Measurements from ENCODE around the gene QSOX1.
"Not testable (repeated sequence)": the region's sequence is repeated elsewhere in the genome, so short reads cannot be mapped to it uniquely, and the experiment has no call there.

QSOX1 gene

DNA sequence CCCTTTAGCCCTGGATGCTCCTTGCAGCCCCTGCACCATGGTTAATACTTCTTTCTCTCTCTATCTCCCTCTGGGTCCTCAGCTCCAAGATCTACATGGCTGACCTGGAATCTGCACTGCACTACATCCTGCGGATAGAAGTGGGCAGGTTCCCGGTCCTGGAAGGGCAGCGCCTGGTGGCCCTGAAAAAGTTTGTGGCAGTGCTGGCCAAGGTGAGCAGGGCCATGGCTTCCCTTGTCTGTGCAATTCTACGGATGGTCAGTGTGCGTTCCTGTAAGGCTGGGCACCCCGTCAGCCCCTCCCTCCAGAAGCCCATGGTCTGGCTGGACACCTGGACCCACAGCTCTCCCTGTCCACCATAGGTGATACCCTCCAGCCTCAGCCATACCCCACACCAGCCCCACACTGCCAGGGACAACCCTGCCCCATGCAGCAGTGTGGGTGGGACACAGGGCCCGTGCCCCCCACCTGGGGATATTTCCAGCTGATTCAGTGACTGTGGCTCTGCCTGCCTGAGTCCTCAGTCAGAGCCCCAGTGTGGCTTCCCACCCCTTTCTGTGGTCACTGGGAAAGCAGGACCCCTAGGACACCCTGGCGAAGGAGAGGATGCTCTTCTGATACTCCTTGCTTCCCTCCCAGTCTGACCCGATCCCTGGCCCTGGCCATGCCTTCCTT, 31.4 kb downstream of the QSOX1 start:
- DNase-seq (ENCODE audit: extremely low read depth in 1 of 2, low read depth in 1 of 2) = no peak

DNA sequence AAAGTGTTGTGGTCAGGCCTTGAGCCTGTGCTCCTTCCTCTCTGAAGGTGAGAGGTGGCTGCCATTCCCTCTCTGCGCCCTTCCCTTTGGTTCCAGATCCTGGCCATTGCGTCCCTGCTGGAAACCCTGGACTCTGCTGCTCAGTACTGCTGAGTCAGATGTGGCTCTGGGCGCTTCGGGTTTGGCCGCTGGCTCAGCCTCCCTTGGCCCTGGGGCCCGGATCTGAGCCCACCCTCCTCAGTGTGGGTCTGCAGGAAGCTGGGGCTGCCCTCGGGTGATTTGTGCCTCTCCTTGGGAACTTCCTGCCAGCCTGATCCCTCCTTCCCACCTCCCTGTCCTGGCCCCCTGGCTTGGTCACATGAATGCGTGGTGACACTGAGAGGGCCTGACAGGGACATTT, 32.2 kb downstream of the QSOX1 start:
- DNase-seq (ENCODE audit: extremely low read depth in 1 of 2, low read depth in 1 of 2) = no peak

DNA sequence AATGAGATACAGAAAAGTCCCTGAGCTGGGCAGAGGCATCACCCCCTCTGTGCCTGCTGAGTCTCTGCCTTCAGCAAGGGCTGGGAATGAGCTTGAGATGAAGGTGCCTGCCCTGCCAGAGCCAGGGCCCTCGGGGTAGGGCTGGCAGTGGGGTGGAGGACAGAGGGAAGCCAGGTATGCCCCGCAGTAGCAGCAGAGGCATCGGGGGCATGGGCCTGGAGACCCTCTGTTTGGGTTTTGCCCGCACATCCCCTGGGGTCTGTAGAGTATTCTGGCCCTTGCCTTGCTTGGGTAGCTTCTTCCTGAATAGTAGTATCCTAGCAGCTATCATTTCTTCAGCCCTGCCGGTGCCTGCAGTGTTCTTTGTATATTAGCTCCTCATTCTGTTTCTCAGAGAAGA, 33.0 kb downstream of the QSOX1 start:
- DNase-seq (ENCODE audit: extremely low read depth in 1 of 2, low read depth in 1 of 2) = no peak

DNA sequence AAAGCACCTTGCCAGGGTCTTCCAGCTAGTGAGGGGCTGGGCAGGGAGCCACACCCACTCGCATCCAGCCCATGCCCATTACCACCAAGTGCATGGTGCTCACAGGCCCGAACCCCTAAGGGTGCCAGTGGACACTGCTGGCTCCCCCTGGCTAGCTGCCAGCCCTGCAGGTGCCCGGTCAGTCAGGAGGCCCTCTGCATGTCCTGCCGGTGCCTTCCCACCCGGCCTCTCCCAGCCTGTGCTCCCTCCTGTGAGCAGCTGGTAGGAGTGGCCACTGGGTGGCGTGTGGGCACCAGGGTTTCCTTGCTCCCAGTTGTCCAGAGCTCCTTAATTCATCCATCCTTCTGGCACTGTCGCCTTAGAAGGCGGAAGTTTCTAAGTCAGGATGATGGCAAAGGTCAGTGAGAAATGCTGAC, 33.4 kb downstream of the QSOX1 start:
- no peak for DNase-seq (ENCODE audit: extremely low read depth in 1 of 2, low read depth in 1 of 2)

DNA sequence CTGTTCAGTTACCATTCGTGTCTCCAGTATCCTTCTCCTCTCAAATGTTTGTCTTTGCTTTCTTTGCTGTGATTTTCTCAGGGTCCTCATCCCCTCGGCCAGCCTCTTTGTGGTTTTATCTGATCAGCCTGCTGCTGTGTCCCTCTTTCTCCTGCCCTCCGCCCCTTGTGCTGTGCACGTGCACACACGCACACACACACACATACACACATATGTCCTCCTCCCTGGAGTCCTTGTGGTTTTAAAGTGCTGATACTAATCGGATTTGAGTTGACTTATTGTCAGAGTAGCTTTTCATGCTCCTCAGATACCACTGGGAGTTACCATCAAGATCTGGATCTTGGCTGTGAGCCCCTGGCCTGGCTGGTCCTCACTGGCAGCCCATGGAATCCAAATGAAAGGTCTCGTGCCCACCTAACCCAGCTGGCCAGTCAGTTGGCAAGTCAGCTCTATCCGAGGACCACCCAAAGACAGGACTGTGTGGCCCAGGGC, 34.1 kb downstream of the QSOX1 start:
- DNase-seq (ENCODE audit: extremely low read depth in 1 of 2, low read depth in 1 of 2) = no peak

DNA sequence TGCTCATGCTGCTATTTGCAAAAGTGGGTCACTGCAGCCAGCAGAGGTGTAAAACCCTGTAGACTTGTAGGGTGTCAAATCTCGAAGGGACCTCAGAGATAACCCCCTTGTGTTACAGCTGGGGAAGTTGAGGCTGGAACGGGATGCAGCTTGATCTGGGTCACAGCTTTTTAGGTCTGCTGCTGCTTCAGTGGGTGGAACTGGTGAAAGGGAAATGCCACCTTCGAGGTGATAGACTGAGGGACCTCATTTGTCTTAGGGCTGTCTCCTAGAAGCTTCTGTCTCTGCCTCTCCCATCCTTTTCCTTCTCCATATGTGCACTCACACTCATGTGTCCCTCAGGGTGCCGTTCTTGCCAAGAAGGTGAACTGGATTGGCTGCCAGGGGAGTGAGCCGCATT, 35.4 kb downstream of the QSOX1 start:
- no peak for DNase-seq (ENCODE audit: extremely low read depth in 1 of 2, low read depth in 1 of 2)

DNA sequence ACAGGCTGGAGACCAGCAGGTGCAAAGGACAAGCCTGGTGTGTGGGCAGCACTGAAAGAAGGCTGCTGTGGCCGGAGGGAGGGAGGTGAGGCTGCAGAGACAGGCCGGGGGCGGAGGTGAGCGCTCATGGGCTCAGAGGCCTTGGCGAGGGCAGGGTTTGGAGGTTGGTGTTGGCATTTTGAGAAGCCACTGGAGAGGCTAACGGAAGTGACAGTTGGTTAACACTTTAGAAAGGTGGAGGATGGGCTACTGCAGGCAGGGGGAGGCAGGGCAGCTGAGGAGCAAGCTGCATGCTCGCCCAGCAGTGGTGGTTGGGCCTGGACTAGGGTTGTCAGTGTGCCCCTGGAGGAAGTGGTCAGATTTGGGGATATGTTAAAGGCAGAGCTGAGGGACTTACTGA, 37.5 kb downstream of the QSOX1 start:
- DNase-seq (ENCODE audit: extremely low read depth in 1 of 2, low read depth in 1 of 2) = no peak

DNA sequence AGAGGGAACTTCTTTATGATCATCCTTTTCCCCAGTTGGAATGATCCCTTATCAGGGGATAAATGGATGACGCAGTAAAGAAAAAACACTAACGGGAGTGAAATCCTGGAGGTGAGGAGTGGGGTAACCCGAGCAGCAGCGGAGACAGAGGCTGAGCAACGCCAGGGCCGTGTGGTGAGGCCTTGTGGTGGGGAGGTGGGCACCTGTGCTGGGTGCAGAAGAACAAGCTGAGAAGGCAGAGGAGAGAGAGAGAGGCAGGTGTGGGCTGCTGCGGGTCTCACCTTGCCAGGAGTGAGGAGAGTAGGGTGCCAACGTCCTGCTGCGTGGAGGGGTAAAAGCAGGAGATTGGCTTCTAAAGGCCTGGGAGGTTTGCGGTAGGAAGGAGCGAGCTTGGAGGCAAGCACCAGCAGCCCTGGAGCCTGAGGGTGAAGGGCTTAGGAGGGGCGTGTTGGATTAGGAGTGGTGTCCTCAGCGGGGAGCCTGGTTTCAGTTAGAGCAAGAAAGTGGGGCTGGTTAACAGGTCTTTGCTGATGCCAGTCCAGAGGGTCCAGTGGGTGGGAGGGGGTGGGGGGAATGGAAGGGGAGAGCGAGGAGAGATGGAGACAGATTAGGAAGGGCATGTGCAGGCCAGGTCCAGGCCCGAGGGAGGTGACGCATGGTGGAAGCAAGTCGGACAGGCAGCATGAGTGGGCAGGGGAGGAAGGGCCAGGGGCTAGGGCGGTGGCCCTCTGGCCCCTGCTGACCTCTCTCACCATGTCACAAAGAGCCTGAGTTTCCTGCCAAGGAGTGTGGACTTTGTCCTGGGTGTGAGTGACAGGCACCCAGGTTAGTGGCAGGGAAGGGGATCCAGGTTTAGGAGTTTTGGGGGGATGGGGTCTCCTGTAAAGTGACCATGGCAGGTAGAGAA, 38.7 kb downstream of the QSOX1 start:
- no peak for DNase-seq (ENCODE audit: extremely low read depth in 1 of 2, low read depth in 1 of 2)

DNA sequence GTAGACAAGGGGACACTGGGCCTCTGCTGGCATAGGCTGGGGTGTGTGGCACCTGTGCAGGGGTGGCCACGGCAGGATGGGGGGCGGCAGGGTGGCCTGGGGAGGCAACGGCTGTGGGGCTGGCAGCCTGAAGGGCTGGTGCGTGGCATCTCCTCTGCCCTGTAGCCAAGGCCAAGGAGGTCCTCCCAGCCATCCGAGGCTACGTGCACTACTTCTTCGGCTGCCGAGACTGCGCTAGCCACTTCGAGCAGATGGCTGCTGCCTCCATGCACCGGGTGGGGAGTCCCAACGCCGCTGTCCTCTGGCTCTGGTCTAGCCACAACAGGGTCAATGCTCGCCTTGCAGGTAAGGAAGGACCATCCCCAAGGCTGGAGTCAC, 39.4 kb downstream of the QSOX1 start:
- no peak for DNase-seq (ENCODE audit: extremely low read depth in 1 of 2, low read depth in 1 of 2)

DNA sequence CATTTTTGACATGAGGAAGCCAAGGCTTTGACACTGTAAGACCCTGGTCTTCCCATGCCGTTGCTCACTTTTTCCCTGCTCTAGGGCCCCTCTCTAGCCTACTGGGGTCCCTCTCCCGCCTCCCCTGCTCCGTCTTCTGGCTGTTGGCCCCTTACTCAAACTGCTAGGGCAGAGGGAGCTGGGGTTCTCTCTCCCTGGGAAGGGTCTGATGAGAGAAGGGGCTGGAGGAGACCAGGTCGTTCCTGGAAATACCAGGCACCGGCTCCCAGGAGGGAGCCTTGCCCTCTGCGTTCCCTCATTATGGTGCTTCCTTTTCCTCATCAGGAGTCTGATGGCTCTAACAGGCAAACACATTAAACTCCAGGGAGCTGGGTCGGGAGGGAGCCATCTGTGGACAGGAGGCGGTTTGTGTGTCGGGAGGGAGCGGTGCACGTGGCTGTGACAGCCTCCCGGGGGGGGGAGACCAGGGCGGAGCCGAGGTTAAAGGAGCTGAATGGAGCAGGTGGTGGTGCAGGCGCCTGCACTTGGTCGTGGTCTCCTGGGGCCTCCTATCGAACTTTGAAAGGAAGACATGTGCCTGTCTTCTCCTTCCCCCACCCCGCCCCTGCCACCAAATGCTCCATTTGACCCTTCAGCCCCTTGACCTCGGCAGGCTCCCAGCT, 40.0 kb downstream of the QSOX1 start:
- no peak for DNase-seq (ENCODE audit: extremely low read depth in 1 of 2, low read depth in 1 of 2)

DNA sequence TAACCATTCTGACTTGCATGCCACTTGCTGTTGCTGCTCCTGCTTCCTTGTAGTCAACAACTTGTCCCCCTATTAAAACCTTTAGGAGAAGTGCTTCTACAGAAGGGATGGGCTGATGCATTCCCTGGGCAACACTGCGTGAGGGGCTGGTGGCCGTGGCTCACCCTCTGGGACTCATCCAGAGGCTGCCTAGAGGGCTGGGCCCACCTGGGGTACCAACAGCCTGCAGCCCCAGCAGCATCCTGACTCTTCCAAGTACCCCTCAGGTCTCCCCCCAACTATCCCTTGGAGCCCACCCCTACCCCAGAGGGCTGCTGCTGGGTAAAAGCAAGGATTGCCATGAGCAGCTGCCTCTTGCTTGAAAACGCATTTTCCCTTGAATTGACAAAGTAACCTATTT, 40.7 kb downstream of the QSOX1 start:
- no peak for DNase-seq (ENCODE audit: extremely low read depth in 1 of 2, low read depth in 1 of 2)

DNA sequence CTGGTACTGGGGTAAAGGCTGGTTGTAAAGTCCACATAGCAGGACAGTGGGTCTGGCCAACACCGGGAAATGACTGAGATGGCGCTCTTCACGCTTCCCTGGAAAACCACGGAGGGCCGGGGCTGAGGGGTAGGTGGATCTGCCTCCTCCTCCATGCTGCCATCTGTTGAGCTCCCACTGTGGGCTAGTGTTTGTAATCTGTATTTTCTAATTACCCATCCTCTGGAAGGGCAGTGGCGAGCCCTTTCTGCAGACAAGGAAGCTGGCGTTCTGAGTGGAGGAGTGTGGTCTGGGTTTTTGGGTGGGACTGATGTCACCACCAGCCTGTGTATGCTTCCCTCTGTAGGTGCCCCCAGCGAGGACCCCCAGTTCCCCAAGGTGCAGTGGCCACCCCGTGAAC, 41.2 kb downstream of the QSOX1 start:
- no peak for DNase-seq (ENCODE audit: extremely low read depth in 1 of 2, low read depth in 1 of 2)

DNA sequence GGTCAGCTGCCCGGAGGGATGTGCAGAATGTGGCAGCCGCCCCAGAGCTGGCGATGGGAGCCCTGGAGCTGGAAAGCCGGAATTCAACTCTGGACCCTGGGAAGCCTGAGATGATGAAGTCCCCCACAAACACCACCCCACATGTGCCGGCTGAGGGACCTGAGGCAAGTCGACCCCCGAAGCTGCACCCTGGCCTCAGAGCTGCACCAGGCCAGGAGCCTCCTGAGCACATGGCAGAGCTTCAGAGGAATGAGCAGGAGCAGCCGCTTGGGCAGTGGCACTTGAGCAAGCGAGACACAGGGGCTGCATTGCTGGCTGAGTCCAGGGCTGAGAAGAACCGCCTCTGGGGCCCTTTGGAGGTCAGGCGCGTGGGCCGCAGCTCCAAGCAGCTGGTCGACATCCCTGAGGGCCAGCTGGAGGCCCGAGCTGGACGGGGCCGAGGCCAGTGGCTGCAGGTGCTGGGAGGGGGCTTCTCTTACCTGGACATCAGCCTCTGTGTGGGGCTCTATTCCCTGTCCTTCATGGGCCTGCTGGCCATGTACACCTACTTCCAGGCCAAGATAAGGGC, 41.9 kb downstream of the QSOX1 start:
- DNase-seq (ENCODE audit: extremely low read depth in 1 of 2, low read depth in 1 of 2) = no peak

DNA sequence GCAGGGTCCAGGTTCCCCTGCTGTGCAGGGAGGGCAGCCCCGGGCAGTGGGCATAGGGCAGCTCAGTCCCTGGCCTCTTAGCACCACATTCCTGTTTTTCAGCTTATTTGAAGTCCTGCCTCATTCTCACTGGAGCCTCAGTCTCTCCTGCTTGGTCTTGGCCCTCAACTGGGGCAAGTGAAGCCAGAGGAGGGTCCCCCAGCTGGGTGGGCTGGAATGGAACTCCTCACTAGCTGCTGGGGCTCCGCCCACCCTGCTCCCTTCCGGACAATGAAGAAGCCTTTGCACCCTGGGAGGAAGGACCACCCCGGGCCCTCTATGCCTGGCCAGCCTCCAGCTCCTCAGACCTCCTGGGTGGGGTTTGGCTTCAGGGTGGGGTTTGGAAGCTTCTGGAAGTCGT, 42.6 kb downstream of the QSOX1 start:
- DNase-seq (ENCODE audit: extremely low read depth in 1 of 2, low read depth in 1 of 2) = no peak

DNA sequence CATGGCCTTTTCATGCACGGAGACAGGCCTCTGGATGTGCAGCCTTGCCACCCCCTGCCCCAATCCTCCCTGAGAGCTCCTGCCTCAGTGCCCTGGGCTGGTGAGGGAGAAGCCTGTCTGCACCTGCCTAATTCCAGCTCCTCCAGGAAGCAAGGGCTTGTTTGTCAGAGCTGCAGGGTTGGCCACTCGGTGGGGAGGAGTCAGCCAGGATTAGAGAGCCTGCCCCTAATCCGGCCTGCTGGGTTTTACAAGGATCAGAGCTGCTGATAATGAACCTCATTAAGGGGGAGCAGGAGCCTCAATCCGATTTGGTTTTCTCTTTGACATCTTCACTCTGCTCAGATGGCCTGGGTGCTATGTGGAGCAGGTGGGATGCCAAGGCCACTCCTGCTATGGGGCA, 43.5 kb downstream of the QSOX1 start:
- DNase-seq (ENCODE audit: extremely low read depth in 1 of 2, low read depth in 1 of 2) = no peak

DNA sequence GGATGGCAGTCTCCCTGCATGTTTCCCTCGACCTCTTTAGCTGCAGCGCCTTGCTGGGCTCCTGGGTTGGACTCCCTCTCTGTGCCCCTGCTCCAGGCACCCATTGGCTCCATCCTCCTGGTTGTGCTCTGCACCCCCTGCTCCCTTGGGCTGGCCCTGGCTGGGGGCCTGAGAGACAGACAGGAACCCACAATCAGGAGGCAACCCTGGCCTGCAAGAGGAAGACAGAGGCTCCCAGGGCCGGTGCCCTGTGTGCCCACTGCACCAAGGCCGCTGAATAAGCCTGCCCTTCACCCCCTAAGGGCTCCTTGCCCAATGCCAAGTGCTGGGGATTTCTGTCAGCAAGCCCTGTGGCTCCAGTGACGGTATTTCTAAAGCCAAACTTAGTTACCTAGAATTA, 43.9 kb downstream of the QSOX1 start:
- no peak for DNase-seq (ENCODE audit: extremely low read depth in 1 of 2, low read depth in 1 of 2)

DNA sequence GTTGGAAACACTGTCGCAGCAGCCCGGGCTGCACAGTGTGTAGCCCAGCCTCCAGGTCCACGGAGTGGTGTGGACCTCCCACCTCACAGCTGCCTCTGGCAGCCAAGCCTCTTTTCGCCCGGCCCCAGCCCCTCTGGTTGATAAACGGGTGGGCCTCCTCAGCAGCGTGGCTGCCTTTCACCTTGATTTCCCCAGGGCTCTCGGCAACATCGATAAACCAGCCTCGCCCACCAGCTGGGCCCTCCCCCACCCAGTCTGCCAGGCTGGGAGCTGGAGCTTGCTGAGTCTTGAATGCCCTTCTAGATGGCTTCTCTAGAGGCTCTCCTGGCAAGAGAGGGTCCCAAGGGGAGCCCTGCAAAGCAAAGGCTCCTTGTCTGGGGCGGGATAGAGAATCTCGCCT, 44.3 kb downstream of the QSOX1 start:
- no peak for DNase-seq (ENCODE audit: extremely low read depth in 1 of 2, low read depth in 1 of 2)

DNA sequence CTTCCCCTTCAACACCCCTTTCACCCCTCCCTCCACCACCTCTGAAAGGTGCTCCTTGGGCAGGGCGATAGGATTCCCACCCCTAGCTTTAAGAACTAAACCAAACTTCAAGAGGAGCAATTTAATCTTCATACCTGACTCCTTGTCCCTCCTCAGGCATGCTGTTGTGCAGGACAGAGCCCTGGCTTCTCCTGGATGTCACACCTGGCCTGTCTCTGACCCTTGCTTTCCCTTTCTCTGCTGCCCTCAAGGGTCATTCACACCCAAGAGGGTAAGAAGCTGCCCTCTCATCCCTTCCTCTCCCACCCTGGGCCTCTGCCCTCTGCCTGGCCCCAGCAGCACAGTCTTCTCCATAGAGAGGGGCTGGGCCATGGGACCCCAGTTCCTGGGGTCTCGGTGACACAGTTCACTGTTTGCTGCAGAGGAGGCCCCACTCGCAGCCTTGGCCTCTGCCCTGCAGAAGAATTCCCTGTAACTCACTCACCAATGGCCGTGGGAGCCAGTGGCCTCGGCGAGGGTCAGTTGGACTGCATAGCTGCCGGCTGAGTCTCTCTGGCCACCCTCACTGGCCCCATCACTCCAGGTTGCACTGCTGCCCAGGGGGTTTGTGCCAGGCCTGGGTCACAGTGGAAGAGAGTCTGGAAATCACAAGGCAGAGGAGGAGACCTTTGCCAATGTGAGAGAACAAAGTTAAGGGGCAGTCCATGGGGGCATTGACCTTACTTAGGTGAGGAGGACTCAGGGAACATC, 47.0 kb downstream of the QSOX1 start:
- no peak for DNase-seq (ENCODE audit: extremely low read depth in 1 of 2, low read depth in 1 of 2)

DNA sequence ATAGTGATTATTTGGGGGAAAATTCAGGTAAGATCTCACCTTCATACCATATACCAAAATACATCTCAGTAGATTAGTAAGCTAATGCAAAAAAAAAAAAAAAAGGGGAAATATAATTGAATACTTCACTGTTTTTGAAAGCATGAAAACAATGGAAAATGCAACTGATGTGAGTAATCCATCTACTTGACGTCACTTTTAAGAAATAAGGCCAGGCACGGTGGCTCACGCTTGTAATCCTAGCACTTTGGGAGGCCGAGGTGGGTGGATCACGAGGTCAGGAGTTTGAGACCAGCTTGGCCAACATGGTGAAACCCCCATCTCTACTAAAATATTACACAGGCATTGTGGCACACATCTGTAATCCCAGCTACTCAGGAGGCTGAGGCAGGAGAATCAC, 47.9 kb downstream of the QSOX1 start:
- DNase-seq (ENCODE audit: extremely low read depth in 1 of 2, low read depth in 1 of 2) = not testable (repeated sequence)

DNA sequence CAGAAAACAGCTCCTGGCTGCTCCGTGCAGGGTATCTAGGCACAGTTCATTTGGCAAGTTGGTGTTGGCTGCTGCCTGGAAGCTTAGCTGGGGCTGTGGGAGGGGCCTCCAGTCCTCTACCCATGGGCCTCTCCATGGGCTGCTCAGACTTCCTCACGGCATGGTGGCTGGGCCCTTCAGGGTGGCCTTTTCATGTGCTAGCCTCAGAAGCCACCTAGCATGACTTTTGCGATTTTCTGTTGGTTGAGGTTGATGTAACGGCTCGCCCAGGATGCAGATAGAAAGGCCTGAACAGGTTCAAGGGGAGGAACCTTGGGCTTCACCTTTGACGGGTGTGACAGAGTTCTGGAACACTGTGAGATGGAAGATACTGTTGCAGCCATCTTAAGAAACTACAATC, 49.6 kb downstream of the QSOX1 start:
- DNase-seq (ENCODE audit: extremely low read depth in 1 of 2, low read depth in 1 of 2) = no peak

DNA sequence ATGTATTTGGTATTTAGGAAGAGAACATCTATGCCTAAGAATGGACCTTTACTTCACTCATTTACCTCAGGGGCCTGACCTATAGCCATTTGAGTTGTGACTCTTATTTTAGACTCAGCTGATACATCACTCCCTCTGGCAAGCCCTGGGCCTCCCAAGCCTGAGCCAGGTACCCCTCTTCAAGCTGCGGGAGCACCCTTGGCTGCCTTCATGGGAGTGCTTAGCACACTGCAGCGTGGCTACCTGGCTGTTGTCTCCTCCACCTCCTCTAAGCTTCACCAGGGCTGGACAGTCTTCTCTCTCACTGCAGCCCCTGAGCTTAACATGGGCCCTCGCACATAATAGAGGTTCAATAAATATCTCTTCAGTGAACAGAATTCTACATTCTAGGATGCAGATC, 51.9 kb downstream of the QSOX1 start:
- DNase-seq (ENCODE audit: extremely low read depth in 1 of 2, low read depth in 1 of 2) = no peak

Data from stimulated activated CD8-positive, alpha-beta memory T cell treated with anti-CD3 and anti-CD28 coated beads, Interleukin-7, amount 100 ng/mL, for 48 hours (primary cell).